ENCODE measurements around the gene ZNF576.

The ZNF576 gene

DNA sequence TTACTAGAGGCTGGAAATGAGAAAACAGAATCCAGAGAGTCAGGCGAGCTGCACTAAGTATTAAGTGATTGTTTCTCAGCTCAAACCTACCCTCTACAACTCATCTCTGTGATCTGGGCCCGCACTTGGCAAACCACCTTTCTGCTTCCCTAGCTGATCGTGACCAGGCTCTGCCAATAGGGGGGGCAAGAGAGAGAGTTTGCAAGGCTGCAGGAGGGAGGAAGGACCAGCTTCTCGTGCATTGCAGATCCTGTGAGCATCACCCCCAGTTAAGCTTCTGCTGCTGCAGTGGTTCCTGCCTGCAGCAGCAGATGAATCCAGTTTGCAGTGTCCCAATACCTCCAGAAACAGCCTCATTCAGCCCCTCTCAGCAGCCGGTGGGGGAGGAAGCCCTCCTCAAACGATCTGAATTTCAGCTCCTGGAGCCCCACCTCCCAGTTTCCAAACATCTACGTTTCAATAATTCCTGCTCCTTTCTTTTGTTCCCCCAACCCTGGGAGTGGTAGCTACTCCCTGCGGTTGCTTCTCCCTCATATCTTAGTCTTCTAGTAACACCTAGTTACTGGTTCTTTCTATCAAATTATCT lies 41.1 kb upstream of the ZNF576 start:
- H3K27ac ChIP-seq: no peak overlapping the region
- no peak for TF ChIP-seq ZFX (IDR thresholded peaks at IDR 0.05; ENCODE audit: borderline replicate concordance)
- TF ChIP-seq, protein P1, sequence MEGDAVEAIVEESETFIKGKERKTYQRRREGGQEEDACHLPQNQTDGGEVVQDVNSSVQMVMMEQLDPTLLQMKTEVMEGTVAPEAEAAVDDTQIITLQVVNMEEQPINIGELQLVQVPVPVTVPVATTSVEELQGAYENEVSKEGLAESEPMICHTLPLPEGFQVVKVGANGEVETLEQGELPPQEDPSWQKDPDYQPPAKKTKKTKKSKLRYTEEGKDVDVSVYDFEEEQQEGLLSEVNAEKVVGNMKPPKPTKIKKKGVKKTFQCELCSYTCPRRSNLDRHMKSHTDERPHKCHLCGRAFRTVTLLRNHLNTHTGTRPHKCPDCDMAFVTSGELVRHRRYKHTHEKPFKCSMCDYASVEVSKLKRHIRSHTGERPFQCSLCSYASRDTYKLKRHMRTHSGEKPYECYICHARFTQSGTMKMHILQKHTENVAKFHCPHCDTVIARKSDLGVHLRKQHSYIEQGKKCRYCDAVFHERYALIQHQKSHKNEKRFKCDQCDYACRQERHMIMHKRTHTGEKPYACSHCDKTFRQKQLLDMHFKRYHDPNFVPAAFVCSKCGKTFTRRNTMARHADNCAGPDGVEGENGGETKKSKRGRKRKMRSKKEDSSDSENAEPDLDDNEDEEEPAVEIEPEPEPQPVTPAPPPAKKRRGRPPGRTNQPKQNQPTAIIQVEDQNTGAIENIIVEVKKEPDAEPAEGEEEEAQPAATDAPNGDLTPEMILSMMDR (IDR thresholded peaks at IDR 0.05): peak; percentile 90

DNA sequence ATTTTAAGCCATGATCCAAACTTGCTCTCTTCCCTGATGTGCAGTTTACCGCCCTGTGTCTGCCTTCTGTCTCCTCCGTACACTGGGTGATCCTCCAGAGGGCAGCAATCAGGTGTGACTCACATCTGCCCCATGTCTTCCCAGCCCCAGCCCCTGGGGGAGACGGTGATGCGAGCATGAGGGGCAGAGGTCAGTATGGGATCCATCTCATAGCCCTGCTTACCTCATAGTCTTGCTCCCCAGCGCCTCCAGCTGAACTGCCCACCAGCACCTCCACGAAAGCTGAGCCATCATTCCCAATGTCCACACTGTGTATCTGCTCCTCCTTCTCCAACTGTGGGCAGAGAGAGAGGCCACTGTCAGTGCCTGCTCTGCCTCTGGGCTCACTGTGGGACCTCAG lies 35.7 kb upstream of the ZNF576 start:
- no peak overlapping the region for H3K27ac ChIP-seq
- TF ChIP-seq ZFX (IDR thresholded peaks at IDR 0.05; ENCODE audit: borderline replicate concordance): no peak
- TF ChIP-seq, protein P1 (IDR thresholded peaks at IDR 0.05): no peak

DNA sequence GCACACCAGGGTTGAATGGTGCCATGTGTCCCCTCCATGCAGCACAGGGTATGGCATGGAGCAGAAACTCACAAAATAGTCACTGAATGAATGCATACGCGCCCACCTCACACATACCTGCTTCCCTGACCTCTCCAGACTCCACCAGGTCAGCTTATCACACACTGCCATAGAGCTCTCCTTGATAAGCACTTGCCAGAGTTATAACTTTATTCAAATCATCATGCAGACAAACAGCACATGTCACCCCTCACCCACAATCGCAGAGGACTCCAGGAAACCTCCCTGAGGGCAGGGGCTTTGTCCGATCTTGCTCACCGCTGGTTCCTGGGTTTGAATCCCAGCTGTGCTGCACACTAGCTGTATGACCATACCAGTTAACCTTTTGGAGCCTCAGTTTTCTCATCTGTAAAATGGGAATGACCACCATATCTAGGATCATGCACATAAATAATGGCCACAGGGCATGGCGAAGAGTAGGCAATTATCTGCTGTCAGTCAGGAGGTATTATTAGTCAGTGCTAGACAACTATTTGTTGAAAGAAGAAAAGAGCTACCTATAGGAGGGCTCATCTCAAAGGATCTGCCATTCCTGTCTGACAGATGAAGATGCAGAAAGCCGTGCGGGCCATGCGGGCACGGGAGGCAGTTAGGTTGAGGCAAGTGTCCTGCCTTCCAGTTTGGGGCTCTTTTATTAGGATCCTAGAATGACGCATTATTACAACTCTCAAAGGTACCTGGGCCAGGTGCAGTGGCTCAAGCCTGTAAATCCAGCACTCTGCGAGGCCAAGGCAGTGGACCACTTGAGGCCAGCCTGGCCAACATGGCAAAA lies 35.0 kb upstream of the ZNF576 start:
- TF ChIP-seq ZFX (IDR thresholded peaks at IDR 0.05; ENCODE audit: borderline replicate concordance): no peak
- TF ChIP-seq, protein P1 (IDR thresholded peaks at IDR 0.05): no peak
- no peak overlapping the region for H3K27ac ChIP-seq

DNA sequence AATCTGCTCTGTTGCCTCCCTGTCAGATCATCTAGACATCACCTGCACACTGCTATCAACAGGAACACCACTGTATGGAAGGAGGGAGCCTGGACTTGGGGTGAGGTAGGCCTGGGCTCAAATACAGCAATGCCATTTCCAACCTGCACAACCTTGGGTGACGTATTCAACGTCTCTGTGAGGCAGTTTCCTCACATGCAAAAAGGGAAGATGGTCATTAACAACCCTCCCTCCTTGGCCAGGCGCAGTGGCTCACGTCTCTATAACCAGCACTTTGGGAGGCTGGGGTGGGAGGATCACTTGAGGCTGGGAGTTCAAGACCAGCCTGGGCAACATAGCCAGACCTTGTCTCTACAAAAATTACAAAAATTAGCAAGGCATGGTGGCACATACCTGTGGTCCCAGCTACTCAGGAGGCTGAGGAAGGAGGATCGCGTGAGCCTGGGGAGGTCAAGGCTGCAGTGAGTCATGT lies 34.1 kb upstream of the ZNF576 start:
- H3K27ac ChIP-seq: no peak overlapping the region
- no peak for TF ChIP-seq ZFX (IDR thresholded peaks at IDR 0.05; ENCODE audit: borderline replicate concordance)
- TF ChIP-seq, protein P1 (IDR thresholded peaks at IDR 0.05): no peak

DNA sequence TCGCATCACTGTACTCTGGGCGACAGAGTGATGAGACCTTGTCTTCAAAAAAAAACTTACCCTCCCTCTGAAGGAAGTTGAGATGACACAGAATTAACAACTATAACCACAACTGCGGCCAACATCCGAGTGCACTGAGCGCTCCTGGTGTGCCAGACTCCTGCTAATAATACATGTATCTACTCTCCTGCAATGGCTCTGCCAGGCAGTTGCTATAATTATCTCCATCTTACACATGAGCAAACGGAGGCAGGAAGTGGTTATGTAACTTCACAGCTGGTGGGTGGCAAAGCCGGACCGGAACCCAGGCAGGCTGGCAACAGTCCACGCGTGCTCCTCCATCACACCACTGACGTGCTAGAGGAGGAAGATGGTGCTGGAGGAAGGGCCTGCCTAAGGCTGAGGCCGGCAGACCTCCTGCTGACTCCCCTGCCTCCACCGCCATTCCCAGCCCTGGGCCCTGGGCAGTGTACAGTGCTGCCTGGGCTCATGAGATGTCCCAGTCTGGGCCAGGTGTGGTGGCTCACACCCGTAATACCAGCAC lies 33.6 kb upstream of the ZNF576 start:
- H3K27ac ChIP-seq: no peak overlapping the region
- TF ChIP-seq, protein P1 (IDR thresholded peaks at IDR 0.05): no peak
- TF ChIP-seq ZFX (IDR thresholded peaks at IDR 0.05; ENCODE audit: borderline replicate concordance): no peak

DNA sequence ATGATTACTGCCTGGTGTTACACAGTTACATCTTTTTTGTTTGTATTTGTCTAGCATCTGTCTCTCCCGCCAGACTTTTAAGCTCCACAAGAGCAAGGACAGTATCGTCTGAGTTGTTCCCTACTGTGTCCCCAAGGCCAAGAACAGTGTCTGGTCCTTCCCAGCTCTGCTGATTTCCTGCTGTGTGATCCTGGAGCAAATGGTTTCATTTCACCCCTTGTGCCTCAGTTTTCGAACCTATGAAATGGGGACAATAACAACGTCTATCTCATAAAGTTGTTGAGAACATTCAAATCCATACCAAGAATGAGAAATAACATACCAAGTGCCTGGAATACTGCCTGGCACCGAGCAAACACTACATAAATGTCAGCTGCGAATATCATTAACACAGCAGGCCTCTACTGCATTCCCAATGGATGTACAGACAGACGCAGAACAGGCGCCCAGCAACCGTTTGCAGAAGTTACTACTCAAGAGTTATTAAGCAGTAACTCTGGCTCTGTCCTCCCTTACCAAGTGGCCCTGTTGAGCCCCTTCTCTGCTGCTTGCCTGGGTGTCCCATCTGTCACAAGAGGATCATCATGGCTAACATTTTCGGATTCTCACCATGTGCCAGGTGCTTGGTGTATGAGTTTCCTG lies 32.5 kb upstream of the ZNF576 start:
- no peak overlapping the region for H3K27ac ChIP-seq
- no peak for TF ChIP-seq ZFX (IDR thresholded peaks at IDR 0.05; ENCODE audit: borderline replicate concordance)
- TF ChIP-seq, protein P1 (IDR thresholded peaks at IDR 0.05): no peak

Data from 22Rv1 (cell line).